ENCODE measurements around the gene RTN4RL1. TPM values are rescaled to one million over a fixed set of nuclear protein-coding genes. Genes with fewer than 3 reads are reported as not detected.
A peak's percentile ranks its signal among the peaks of the same experiment; 100 is the strongest.
"Not testable (repeated sequence)": the region's sequence is repeated elsewhere in the genome, so short reads cannot be mapped to it uniquely, and the experiment has no call there.

RTN4RL1 gene
- total RNA-seq, 2 experiments from 2014 or later = 0.33 to 0.35 TPM

DNA sequence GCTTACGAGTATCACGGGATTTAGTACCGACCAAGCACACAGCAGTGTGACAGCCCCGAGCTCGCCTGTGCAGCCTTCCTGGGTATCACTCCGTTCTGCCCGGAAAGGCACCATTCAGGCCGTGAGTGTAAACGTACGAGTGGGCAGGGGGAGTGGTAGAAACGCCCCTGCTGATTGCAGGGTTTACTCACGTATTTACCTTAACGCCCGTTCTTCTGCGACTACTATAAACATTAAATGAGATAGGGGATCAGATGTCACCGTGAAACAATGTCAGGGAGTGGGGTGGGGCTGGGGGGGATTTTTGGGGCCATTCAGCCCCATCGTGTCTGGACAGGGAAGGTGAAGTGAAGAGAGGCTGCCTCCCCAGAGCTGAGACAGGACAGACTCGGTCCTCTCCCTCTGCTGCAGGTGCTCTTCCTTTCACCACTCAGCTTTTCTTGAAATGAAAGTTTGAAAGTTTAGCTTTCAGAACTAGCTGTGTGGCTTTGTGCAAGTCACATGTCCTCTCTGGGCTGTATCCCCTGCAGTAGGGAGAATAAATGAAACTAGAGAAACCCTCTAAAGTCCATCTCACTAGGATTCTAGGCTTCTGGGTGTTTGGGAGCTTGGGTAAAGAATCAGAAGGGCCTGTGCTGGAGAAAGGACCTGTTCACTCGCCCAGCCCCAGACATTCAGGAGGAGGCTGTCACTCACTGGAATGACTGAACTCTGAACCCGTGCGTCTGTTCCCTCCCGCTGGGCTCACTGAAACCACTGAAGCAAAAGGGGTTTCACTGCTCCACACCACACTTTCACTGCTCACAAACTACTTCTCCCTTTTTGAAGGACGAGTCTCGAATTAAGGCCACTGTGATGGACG, 128.7 kb downstream of the RTN4RL1 start:
- Mint-ChIP-seq H3K27ac (no peak overlapping the region), H3K4me1 (peaks cover 6% of the 10 kb centered on the region), H3K27me3 (no peaks in the 10 kb centered on the region), H3K36me3 (ENCODE audit: low read depth) (peaks cover 68% of the 10 kb centered on the region), H3K4me3 (no peak overlapping the region), H3K9me3 (no peaks in the 10 kb centered on the region)
- ChIA-PET CTCF (no interaction called here), POLR2A (interaction anchor here (0.8 to 1.2 kb wide), 2 partner anchors 21 to 179 kb away, joined by 3 read pairs; no protein-coding TSS in a partner anchor)
- DNase-seq = no peak

DNA sequence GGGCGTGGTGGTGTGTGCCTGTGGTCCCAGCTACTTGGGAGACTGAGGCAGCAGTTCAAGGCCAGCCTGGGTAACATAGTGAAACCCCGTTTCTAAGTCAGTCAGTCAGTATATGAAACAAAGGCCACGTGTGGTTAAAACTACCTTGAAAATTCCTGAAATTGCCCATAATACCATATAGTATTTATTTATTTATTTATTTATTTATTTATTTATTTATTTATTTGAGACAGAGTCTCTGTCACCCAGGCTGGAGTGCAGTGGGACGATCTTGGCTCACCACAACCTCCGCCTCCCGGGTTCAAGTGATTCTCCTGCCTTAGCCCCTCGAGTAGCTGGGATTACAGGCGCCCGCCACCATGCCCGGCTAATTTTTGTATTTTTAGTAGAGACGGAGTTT, 129.7 kb downstream of the RTN4RL1 start:
- POLR2A ChIA-PET = interaction anchor here (0.8 kb wide), 1 partner anchor 20 kb away, joined by 3 read pairs; no protein-coding TSS in a partner anchor
- Mint-ChIP-seq H3K36me3 (ENCODE audit: low read depth) (peaks cover 74% of the 10 kb centered on the region), H3K4me1 (peaks cover 13% of the 10 kb centered on the region)
- H3K4me3 Mint-ChIP-seq, DNase-seq, H3K27ac Mint-ChIP-seq, CTCF ChIA-PET, H3K9me3 Mint-ChIP-seq, H3K27me3 Mint-ChIP-seq: not testable (repeated sequence)

DNA sequence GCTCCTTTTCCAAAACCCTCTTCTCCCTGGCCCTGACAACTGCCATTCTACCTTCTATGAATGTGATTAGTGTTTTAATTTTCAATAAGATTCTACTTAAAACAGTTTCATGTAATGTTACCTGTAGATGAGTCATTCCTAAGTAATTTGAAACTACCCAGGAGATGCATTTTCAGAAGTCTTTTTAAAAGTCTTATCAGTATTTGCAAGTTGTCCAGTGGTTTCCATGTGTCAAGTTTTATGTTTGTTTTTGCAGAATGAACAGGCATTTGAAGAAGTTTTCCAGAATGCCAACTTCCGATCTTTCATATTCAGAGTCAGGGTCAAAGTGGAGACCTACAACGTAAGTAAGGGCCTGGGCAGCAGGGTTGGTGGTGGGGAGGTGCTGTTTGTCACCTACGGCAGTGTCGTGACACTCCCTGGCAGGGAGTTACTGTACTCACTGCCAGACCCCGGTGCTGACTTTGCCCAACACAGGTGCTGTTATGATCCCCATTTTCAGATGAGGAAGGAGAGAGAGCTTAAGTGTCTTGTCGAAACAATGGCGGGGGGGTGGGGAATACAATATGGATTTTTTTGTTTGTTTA, 130.3 kb downstream of the RTN4RL1 start:
- H3K27me3 Mint-ChIP-seq = no peaks in the 10 kb centered on the region
- no peak overlapping the region for H3K4me3 Mint-ChIP-seq
- CTCF ChIA-PET = interaction anchor here (0.6 kb wide), 1 partner anchor 75 kb away, joined by 3 read pairs; no protein-coding TSS in a partner anchor
- DNase-seq = no peak
- H3K27ac Mint-ChIP-seq = no peak overlapping the region
- POLR2A ChIA-PET = no interaction called here
- peaks cover 13% of the 10 kb centered on the region for H3K4me1 Mint-ChIP-seq
- H3K36me3 Mint-ChIP-seq (ENCODE audit: low read depth) = peaks cover 77% of the 10 kb centered on the region
- H3K9me3 Mint-ChIP-seq = no peaks in the 10 kb centered on the region

DNA sequence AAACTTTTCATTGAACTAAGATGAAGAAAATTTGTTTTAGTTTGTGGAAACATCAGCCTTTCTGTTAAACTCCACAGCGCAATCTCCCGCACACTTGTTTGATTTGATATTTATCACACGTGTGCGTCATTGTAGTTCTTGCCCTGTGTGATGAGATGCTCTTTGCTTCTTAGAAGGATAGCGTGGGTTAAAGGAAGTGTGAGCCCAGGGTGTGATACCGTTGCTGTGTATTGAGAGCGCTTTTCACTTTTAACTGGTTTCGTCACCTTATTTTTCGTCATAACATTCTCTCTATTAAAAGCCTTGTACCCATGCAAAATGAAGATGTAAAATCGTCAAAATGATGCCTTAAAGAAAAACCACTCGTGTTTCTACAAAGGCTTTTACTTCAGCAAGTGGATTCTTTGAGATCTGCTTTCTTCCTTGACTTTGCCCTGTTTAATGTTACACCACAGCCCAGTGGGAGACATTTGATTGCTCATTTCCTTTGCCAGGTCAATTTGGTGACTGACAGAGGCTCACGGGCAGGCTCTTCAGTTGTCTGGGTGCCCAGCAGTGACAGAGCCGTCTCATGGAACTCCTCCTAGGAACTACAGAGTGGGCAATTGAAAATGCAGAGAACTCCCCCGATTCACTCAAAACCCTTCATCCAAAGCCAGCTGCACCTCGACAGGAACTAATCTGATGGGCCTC, 134.2 kb downstream of the RTN4RL1 start:
- ChIA-PET POLR2A (interaction anchor here (0.7 kb wide), 1 partner anchor 205 kb away, joined by 3 read pairs; no protein-coding TSS in a partner anchor), CTCF (no interaction called here)
- H3K36me3 Mint-ChIP-seq (ENCODE audit: low read depth) = peaks cover 60% of the 10 kb centered on the region
- H3K27me3 Mint-ChIP-seq = no peaks in the 10 kb centered on the region
- no peak overlapping the region for H3K4me3 Mint-ChIP-seq
- no peaks in the 10 kb centered on the region for H3K9me3 Mint-ChIP-seq
- peak; percentile 29 for DNase-seq
- peak overlapping the region; percentile 67 for H3K27ac Mint-ChIP-seq
- peaks cover 13% of the 10 kb centered on the region for H3K4me1 Mint-ChIP-seq

DNA sequence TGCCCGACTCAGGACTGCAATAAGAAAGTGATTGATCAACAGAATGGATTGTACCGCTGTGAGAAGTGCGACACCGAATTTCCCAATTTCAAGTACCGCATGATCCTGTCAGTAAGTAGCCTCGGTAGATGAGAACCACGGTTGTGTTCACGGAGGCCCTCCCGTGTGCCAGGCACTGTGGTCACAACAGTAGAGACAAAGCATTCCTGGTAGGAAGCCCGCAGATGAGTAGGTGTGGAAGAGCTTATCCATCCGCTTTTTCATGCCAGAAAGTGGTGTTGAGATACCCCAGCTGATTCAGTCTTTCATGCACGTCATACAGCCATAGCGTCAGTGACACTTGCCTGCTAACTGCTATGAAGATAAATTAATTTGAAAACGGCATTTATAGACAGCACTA, 136.4 kb downstream of the RTN4RL1 start:
- Mint-ChIP-seq H3K9me3 (no peaks in the 10 kb centered on the region), H3K27me3 (no peaks in the 10 kb centered on the region), H3K4me1 (peaks cover 8% of the 10 kb centered on the region), H3K36me3 (ENCODE audit: low read depth) (peaks cover 67% of the 10 kb centered on the region), H3K27ac (no peak overlapping the region), H3K4me3 (no peak overlapping the region)
- POLR2A ChIA-PET = interaction anchor here (0.8 kb wide), 1 partner anchor 9 kb away, joined by 3 read pairs; no protein-coding TSS in a partner anchor
- no peak for DNase-seq
- CTCF ChIA-PET = interaction anchor here (1.0 kb wide), 1 partner anchor 23 kb away, joined by 3 read pairs; no protein-coding TSS in a partner anchor

Other genes starting within 250 kb of the RTN4RL1 start
- 10 to 100 TPM; 27.4 to 29.3 TPM for gene SMYD4, start 195.4 kb downstream of the RTN4RL1 start, total RNA-seq
- 100 to 1,000 TPM; 176 to 186 TPM for gene RPA1, start 195.3 kb downstream of the RTN4RL1 start, total RNA-seq
- gene DPH1, start 4.8 kb upstream of the RTN4RL1 start, total RNA-seq = 10 to 100 TPM; 28.4 to 28.8 TPM
- gene OVCA2, start 16.7 kb upstream of the RTN4RL1 start, total RNA-seq = 10 to 100 TPM; 43.2 to 45.4 TPM
- 10 to 100 TPM; 38.3 to 39.8 TPM for gene HIC1, start 29.8 kb upstream of the RTN4RL1 start, total RNA-seq